Left renal pelvis (tissue), 4 donors: ENCODE measurements around the gene PIP4K2A. TPM values are rescaled to one million over a fixed set of nuclear protein-coding genes. Genes with fewer than 3 reads are reported as not detected.

Source experiments
- DNase-seq, 4 donors: peaks; one replicate each; pipeline ENCODE4 v3.0.0-alpha.2; 2013; ENCODE audit warnings: low read depth in 4 of 4, low spot score in 3 of 4
- polyA plus RNA-seq, 4 donors: library from polyadenylated mRNA; unstranded; fragments of 120-200 nt; gene quantifications; one replicate each; pipeline ENCODE4 v1.2.1, GENCODE V29; 2013; ENCODE audit not compliant: insufficient read length in 4 of 4

Gene PIP4K2A
- polyA plus RNA-seq, 4 donors = 22.6 to 30.6 (median 28.8) TPM

GRCh38 chr10:22491931-22492615 lies 222.3 kb downstream of the PIP4K2A start:
- DNase-seq = no peak

GRCh38 chr10:22491480-22491879 lies 222.9 kb downstream of the PIP4K2A start:
- no peak for DNase-seq

GRCh38 chr10:22489975-22490374 lies 224.4 kb downstream of the PIP4K2A start:
- DNase-seq = no peak

GRCh38 chr10:22489467-22489866 lies 224.9 kb downstream of the PIP4K2A start:
- no peak for DNase-seq

- no peak for DNase-seq
These were observed 227.9 kb downstream of the PIP4K2A start for GRCh38 chr10:22486431-22486830.

Other genes with a start within 250 kb of the PIP4K2A start
- gene ARMC3, start 213.5 kb upstream of the PIP4K2A start, polyA plus RNA-seq = 10 to 100 TPM in 3 of 4 donors, under 1 TPM in 1; 0.89 to 14.2 (median 12.8) TPM